Heart right ventricle (tissue), 16 donors: ENCODE data around the gene MUC5AC. TPM values are rescaled to one million over a fixed set of nuclear protein-coding genes. Genes with fewer than 3 reads are reported as not detected.

Source experiments
- ATAC-seq, 8 donors: fragments of 200-7000 bp; cut with Tn5 transposase; one replicate each; pipeline ENCODE4 v1.9.1; 2020; ENCODE audit warnings: mild to moderate bottlenecking in 8 of 8, moderate library complexity in 8 of 8, moderate number of reproducible peaks in 1 of 8
- DNase-seq, 2 donors: peaks; one replicate each; pipeline ENCODE4 v3.0.0-alpha.2; 2020
- H3K27ac ChIP-seq, 10 donors: fragments of 200-600 bp; sonication (generic) in 2 of 10; one replicate each; pipeline versions ENCODE4 v1.5.0 to v1.8.0; 2020 to 2022; ENCODE audit warnings: mild to moderate bottlenecking in 3 of 10
- H3K27me3 ChIP-seq, 7 donors: fragments of 200-600 bp; one replicate each; pipeline ENCODE4 v1.8.0; 2021 to 2022; ENCODE audit warnings: mild to moderate bottlenecking in 2 of 7
- H3K36me3 ChIP-seq, 9 donors: fragments of 200-600 bp; sonication (generic) in 1 of 9; one replicate each; pipeline versions ENCODE4 v1.5.0 to v1.8.0; 2020 to 2022; ENCODE audit warnings: mild to moderate bottlenecking in 2 of 9
- H3K4me1 ChIP-seq, 9 donors: fragments of 200-600 bp; sonication (generic) in 1 of 9; one replicate each; pipeline versions ENCODE4 v1.5.0 to v1.8.0; 2020 to 2022; ENCODE audit warnings: mild to moderate bottlenecking in 4 of 9
- H3K4me3 ChIP-seq, 10 donors: fragments of 200-600 bp; sonication (generic) in 2 of 10; one replicate each; pipeline versions ENCODE4 v1.5.0 to v1.8.0; 2020 to 2022; ENCODE audit warnings: mild to moderate bottlenecking in 7 of 10, moderate library complexity in 2 of 10
- H3K9me3 ChIP-seq, 11 donors: fragments of 200-600 bp in 10 of 11; sonication (generic) in 2 of 11; one replicate each; pipeline versions ENCODE4 v1.5.0 to v1.8.0; 2013 to 2022; ENCODE audit warnings: mild to moderate bottlenecking in 2 of 11, control low read depth in 1 of 11, moderate library complexity in 1 of 11
- CTCF ChIP-seq, 9 donors: fragments of 200-600 bp; sonication (generic) in 2 of 9; IDR thresholded peaks; one replicate each; pipeline versions ENCODE4 v1.5.0 to v1.8.0; 2021 to 2022; ENCODE audit warnings: antibody characterized with exemption in 9 of 9, mild to moderate bottlenecking in 5 of 9, moderate library complexity in 1 of 9
- WGBS, 2 donors: extraction: QIAGEN DNeasy Blood & Tissue Kit; methylation state at CpG; one replicate each; pipeline ENCODE4 v1.1.7; 2013; ENCODE audit warnings: inconsistent platforms in 1 of 2; 5-methylcytosine and 5-hydroxymethylcytosine counted together
- intact Hi-C, 10 donors: fragments of 100-400 bp; cut with DNase I; formaldehyde crosslinking; loops; one replicate each; pipeline versions ENCODE4 v1.11.1 to v1.14.2; 2022
- polyA plus RNA-seq, 2 donors: library from polyadenylated mRNA; stranded (reverse); fragments of 200-250 nt; gene quantifications; one replicate each; pipeline ENCODE4 v1.2.3, GENCODE V29; 2013
- total RNA-seq, 10 donors: library from RNA; stranded (reverse); fragmentation: NEBNext Ultra II Directional in 3 of 10; extraction: Animal tissue kit (Norgen Biotek cat#: 25700) in 3 of 10; gene quantifications; one replicate each; pipeline versions ENCODE4 v1.2.1 to v1.2.4, GENCODE V29; 2021 to 2023
- donor health status: Arrhythmogenic right ventricular cardiomyopathy.
- donor health status: ischemic (EF 13 %, LVEDD 7.1; RV severe dilation, severe dysfunction).
- donor health status: healthy with polysubstance abuse.
- donor health status: DM: no; HTN: yes; CAD: no.
- donor health status: DM: no; HTN: no; CAD: no.
- donor health status: ischemic (EF 25% LVEDD 6.9; RV normal size, moderate dysfunction).
- donor health status: ischemic (EF 25% LVEDD 5.7; RV mildly dilated, moderate dysfunction).
- donor health status: healthy.
- donor health status: DM: yes; HTN: yes; CAD: no.
- donor health status: Ischemic cardiomyopathy.
- donor health status: ischemic (EF 35%, LVEDD 5.7; RV mildly dilated, moderate dysfunction).
- donor health status: nonischemic (EF 11% LVEDD 7.7; RV severe dilation, severe dysfunction).
- donor health status: DM: yes; HTN: yes; CAD: no.
- donor health status: PGD.
- donor health status: ischemic (EF 29% LVEDD 5.4; RV normal size, mild dysfunction).
- donor health status: nonischemic (EF 23%, LVEDD 6.1; RV moderate dilation, normal function).

The MUC5AC gene
- total and polyA plus RNA-seq, 12 donors = not detected

GRCh38 chr11:1237128-1237580 is 79.4 kb downstream of the MUC5AC start:
- intact Hi-C loops = no loop called here
- no peak for DNase-seq
- Histone ChIP-seq H3K36me3 (no peaks in the 10 kb centered on the region), H3K27ac (no peak overlapping the region), H3K9me3 (no peaks in the 10 kb centered on the region), H3K4me3 (no peak overlapping the region), H3K27me3 (peaks cover 0 to 1% (median 0%) of the 10 kb centered on the region in 7 donors), H3K4me1 (no peaks in the 10 kb centered on the region)
- 81 to 83% methylated on average over 13 of the region's 13 CpGs for WGBS, 2 donors
- no peak for ATAC-seq
- no peak for TF ChIP-seq CTCF (IDR thresholded peaks at IDR 0.05)

GRCh38 chr11:1237851-1238250 is 80.1 kb downstream of the MUC5AC start:
- Histone ChIP-seq H3K9me3 (no peaks in the 10 kb centered on the region), H3K4me3 (no peak overlapping the region), H3K27me3 (no peaks in the 10 kb centered on the region), H3K27ac (no peak overlapping the region), H3K36me3 (no peaks in the 10 kb centered on the region), H3K4me1 (no peaks in the 10 kb centered on the region)
- TF ChIP-seq CTCF (IDR thresholded peaks at IDR 0.05) = no peak
- WGBS, 2 donors = 76 to 81% methylated on average over 10 of the region's 10 CpGs
- intact Hi-C loops = no loop called here
- DNase-seq (no peak), ATAC-seq (no peak)

GRCh38 chr11:1238767-1239595 is 81.2 kb downstream of the MUC5AC start:
- 57 to 64% methylated on average over 34 of the region's 34 CpGs for WGBS, 2 donors
- DNase-seq (no peak), ATAC-seq (peak in 1 of 8 donors; percentile 19)
- intact Hi-C loops = no loop called here
- H3K27ac ChIP-seq = no peak overlapping the region
- no peaks in the 10 kb centered on the region for H3K36me3 ChIP-seq
- no peaks in the 10 kb centered on the region for H3K4me1 ChIP-seq
- H3K9me3 ChIP-seq = no peaks in the 10 kb centered on the region
- no peak for TF ChIP-seq CTCF (IDR thresholded peaks at IDR 0.05)
- no peaks in the 10 kb centered on the region for H3K27me3 ChIP-seq
- no peak overlapping the region for H3K4me3 ChIP-seq

GRCh38 chr11:1239596-1240205 is 81.9 kb downstream of the MUC5AC start:
- H3K4me1 ChIP-seq = no peaks in the 10 kb centered on the region
- no peak overlapping the region for H3K4me3 ChIP-seq
- 82 to 87% methylated on average over 23 of the region's 23 CpGs for WGBS, 2 donors
- DNase-seq = no peak
- no peak for ATAC-seq
- intact Hi-C loops = no loop called here
- no peaks in the 10 kb centered on the region for H3K27me3 ChIP-seq
- H3K36me3 ChIP-seq = no peaks in the 10 kb centered on the region
- no peak for TF ChIP-seq CTCF (IDR thresholded peaks at IDR 0.05)
- no peaks in the 10 kb centered on the region for H3K9me3 ChIP-seq
- no peak overlapping the region for H3K27ac ChIP-seq
